Measurements from ENCODE around the gene STAT3.

- no peak for TF ChIP-seq USF2 (IDR thresholded peaks at IDR 0.05)
- no peak for TF ChIP-seq MAZ (IDR thresholded peaks at IDR 0.05; ENCODE audit: borderline replicate concordance, low read depth, low read length)
- no peak for TF ChIP-seq CTCF (IDR thresholded peaks at IDR 0.05)
Measured at GRCh38 chr17:42317266-42317845, 70.9 kb downstream of the STAT3 start.
